HEK293T (cell line): ENCODE data around the gene OXTR.

Experiments
- ARNT ChIP-seq: fragments of 450-650 bp; IDR thresholded peaks from 2 replicates; pipeline ENCODE4 v1.6.1; 2017; ENCODE audit warnings: mild to moderate bottlenecking
- BHLHE40 ChIP-seq: fragments of 450-650 bp; IDR thresholded peaks from 2 replicates; pipeline ENCODE4 v1.6.1; 2016; ENCODE audit warnings: mild to moderate bottlenecking, moderate library complexity, borderline replicate concordance
- ELF4 ChIP-seq: fragments of 450-650 bp; IDR thresholded peaks from 2 replicates; pipeline ENCODE4 v1.6.1; 2017; ENCODE audit warnings: antibody characterized with exemption
- FOXA1 ChIP-seq: fragments of 450-650 bp; IDR thresholded peaks from 2 replicates; pipeline ENCODE4 v1.6.1; 2016; ENCODE audit warnings: mild to moderate bottlenecking
- FOXK2 ChIP-seq: fragments of 450-650 bp; IDR thresholded peaks from 2 replicates; pipeline ENCODE4 v1.6.1; 2016; ENCODE audit warnings: mild to moderate bottlenecking
- FOXM1 ChIP-seq: fragments of 450-650 bp; IDR thresholded peaks from 2 replicates; pipeline ENCODE4 v1.6.1; 2017; ENCODE audit warnings: mild to moderate bottlenecking, borderline replicate concordance
- HDGF ChIP-seq: fragments of 450-650 bp; IDR thresholded peaks from 2 replicates; pipeline ENCODE4 v1.6.1; 2017; ENCODE audit warnings: antibody characterized with exemption, borderline replicate concordance
- LEF1 ChIP-seq: fragments of 450-650 bp; IDR thresholded peaks from 2 replicates; pipeline ENCODE4 v1.6.1; 2017; ENCODE audit warnings: mild to moderate bottlenecking, borderline replicate concordance
- NFRKB ChIP-seq: fragments of 450-650 bp; IDR thresholded peaks from 2 replicates; pipeline ENCODE4 v1.6.1; 2016; ENCODE audit warnings: mild to moderate bottlenecking, moderate library complexity
- SP1 ChIP-seq: fragments of 450-650 bp; IDR thresholded peaks from 2 replicates; pipeline ENCODE4 v1.6.1; 2017
- SUZ12 ChIP-seq: fragments of 450-650 bp; IDR thresholded peaks from 2 replicates; pipeline ENCODE4 v1.6.1; 2016; ENCODE audit warnings: mild to moderate bottlenecking
- TARDBP ChIP-seq: fragments of 450-650 bp; IDR thresholded peaks from 2 replicates; pipeline ENCODE4 v1.6.1; 2016
- ZNF384 ChIP-seq: fragments of 450-650 bp; IDR thresholded peaks from 2 replicates; pipeline ENCODE4 v1.6.1; 2016
- TF ChIP-seq, protein P1 (sequence below): fragments of 450-650 bp; IDR thresholded peaks from 2 replicates; pipeline ENCODE4 v1.6.1; 2016

- TF ChIP-seq SP1 (no peak), ZNF384 (no peak), FOXA1 (no peak), NFRKB (no peak), TARDBP (no peak), SUZ12 (no peak), FOXK2 (no peak), HDGF (no peak), FOXM1 (no peak), BHLHE40 (no peak), ELF4 (no peak), LEF1 (no peak), ARNT (no peak)
- TF ChIP-seq, protein P1, sequence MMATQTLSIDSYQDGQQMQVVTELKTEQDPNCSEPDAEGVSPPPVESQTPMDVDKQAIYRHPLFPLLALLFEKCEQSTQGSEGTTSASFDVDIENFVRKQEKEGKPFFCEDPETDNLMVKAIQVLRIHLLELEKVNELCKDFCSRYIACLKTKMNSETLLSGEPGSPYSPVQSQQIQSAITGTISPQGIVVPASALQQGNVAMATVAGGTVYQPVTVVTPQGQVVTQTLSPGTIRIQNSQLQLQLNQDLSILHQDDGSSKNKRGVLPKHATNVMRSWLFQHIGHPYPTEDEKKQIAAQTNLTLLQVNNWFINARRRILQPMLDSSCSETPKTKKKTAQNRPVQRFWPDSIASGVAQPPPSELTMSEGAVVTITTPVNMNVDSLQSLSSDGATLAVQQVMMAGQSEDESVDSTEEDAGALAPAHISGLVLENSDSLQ: no peak
These were observed 15.4 kb upstream of the OXTR start for GRCh38 chr3:8784676-8785435.
